ENCODE measurements around the gene ANKS1A.

Gene ANKS1A

DNA sequence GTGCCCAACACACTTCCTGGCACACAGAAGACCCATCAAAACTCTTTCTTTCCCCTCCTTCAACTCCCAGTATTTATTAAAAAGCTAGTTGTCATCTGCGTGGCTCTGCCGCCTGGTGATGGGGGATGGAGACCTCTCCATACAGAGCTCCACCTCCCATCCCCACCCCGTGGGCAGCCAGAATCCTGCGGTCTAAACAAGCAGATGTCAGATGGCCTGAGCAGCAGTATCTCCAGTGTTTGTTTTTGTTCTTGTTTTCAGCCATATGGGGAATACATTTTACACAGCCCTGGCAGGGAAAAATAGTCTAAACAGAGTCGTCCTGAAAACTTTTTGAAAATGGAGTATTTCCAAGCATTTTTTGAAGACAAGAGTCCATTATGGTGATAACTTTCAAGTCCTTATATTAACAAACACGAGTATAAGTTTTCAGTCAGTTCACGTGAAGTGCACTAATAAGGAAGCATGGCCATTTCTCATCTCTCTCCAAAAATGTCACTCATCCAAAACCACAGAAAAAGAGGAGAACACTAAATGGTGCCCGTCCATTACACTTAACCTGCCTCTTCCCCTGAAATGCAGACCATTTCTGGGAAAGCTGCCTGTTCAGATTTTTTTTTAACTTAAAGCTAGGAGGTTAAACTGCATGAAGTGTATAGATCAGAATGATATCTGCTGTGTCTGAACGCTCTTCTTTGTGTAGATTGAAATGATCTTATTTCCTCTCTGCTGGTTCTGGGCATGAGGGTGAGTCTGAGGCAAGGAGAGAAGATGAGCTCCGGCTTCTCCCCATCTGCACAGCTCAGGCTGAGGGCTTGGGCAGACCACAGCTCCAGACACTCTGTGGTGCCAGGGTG is 161.1 kb downstream of the ANKS1A start:
- peak; percentile 52 for DNase-seq (ENCODE audit: low read depth)
- H3K4me3 ChIP-seq (replicated peaks; ENCODE audit: low read depth, low read length), result no peak overlapping the region
- TF ChIP-seq CTCF (IDR thresholded peaks at IDR 0.05; ENCODE audit: low read length, missing control alignments), result no peak

- TF ChIP-seq CTCF (IDR thresholded peaks at IDR 0.05; ENCODE audit: low read length, missing control alignments), result no peak
- H3K4me3 ChIP-seq (replicated peaks; ENCODE audit: low read depth, low read length), result no peak overlapping the region
- DNase-seq (ENCODE audit: low read depth), result no peak
These were observed 161.8 kb downstream of the ANKS1A start for GRCh38 chr6:35050757-35051330.

- TF ChIP-seq CTCF (IDR thresholded peaks at IDR 0.05; ENCODE audit: low read length, missing control alignments), result no peak
- no peak overlapping the region for H3K4me3 ChIP-seq (replicated peaks; ENCODE audit: low read depth, low read length)
- no peak for DNase-seq (ENCODE audit: low read depth)
These were observed 162.3 kb downstream of the ANKS1A start for GRCh38 chr6:35051396-35051795.

GRCh38 chr6:35051997-35052583 is 163.0 kb downstream of the ANKS1A start:
- no peak for TF ChIP-seq CTCF (IDR thresholded peaks at IDR 0.05; ENCODE audit: low read length, missing control alignments)
- no peak for DNase-seq (ENCODE audit: low read depth)
- no peak overlapping the region for H3K4me3 ChIP-seq (replicated peaks; ENCODE audit: low read depth, low read length)

DNA sequence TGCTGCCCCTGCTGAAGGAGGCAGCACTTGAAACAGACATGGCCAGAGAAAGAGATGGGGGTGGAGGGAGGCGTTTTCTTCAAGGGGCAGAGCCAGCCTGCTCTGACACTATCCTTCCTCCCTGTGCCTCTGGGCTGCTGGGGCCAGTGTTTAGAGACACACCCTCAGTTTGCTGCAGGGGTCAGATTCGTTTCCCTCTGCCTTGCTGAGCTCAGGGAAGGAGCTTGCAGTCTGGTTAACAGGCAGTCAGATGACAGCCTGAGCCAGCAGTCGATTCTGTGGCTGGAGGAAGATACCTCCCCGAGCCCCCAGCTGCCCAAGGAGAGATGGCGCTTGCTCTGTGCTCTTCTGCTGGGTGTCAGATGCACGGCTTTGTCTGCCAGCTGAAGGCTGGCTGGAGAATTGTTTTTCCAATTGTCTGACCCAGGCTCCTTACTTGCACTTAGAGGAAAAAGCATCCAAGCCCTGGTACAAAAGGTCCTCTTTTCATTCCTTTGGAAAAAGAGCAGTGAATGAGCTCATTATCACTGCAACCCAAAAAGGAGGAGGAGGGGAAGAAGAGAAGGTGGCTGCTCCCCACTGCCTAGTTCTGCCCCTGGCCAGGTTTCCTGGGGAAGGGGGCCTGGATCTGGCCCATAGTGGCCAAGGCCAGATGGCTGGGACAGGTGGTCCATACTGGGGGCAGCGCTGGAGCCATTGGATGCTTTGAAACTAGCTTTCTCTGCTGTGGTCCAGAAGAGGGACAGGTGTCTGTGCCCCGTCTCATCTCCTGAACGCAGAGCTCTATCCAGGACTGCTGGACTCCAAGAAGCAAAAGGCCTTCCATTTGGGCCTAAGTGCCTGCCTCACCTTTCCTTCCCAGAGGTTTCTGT is 163.9 kb downstream of the ANKS1A start:
- TF ChIP-seq CTCF (IDR thresholded peaks at IDR 0.05; ENCODE audit: low read length, missing control alignments), result no peak
- DNase-seq (ENCODE audit: low read depth), result no peak
- no peak overlapping the region for H3K4me3 ChIP-seq (replicated peaks; ENCODE audit: low read depth, low read length)

- no peak for DNase-seq (ENCODE audit: low read depth)
- no peak overlapping the region for H3K4me3 ChIP-seq (replicated peaks; ENCODE audit: low read depth, low read length)
- TF ChIP-seq CTCF (IDR thresholded peaks at IDR 0.05; ENCODE audit: low read length, missing control alignments), result no peak
These were observed 164.6 kb downstream of the ANKS1A start for GRCh38 chr6:35053701-35054100.

Data from fibroblast of pulmonary artery (primary cell).